WTC11 (cell line): Measurements from ENCODE around the gene CDYL.

Source experiments
- CREM ChIP-seq: sonication (generic); formaldehyde crosslinking; IDR thresholded peaks from 2 replicates; pipeline ENCODE4 v1.8.1; 2022; ENCODE audit warnings: mild to moderate bottlenecking, missing genetic modification reagents, moderate library complexity
- E2F1 ChIP-seq: sonication (generic); formaldehyde crosslinking; IDR thresholded peaks from 2 replicates; pipeline ENCODE4 v1.8.0; 2022; ENCODE audit warnings: mild to moderate bottlenecking, missing genetic modification reagents
- TF ChIP-seq, protein P1 (sequence below): fragments of 200-600 bp; IDR thresholded peaks from 2 replicates; pipeline ENCODE4 v1.8.0; 2022; ENCODE audit warnings: antibody characterized with exemption

DNA sequence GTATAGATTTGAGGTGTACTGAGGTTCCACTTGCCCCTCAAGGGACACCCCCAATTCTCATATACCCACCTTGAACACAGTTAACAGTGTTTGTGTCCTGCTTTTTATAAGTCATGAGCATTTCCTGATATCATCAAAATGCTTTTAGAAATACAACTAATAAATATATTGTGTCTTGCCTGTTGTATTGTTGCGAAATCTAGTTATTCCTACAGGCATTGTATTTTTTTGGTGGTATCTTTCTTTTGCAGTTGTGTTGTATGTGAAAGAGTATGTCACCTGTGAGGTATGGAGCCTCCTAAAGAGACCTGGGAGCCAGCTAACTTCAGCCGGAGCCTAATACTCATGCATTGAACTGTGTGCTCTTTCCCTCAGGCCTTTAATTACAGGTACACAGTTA lies 40.7 kb downstream of the CDYL start:
- TF ChIP-seq CREM (CRISPR knock-in tag) (no peak), E2F1 (CRISPR knock-in tag) (no peak)
- TF ChIP-seq, protein P1, sequence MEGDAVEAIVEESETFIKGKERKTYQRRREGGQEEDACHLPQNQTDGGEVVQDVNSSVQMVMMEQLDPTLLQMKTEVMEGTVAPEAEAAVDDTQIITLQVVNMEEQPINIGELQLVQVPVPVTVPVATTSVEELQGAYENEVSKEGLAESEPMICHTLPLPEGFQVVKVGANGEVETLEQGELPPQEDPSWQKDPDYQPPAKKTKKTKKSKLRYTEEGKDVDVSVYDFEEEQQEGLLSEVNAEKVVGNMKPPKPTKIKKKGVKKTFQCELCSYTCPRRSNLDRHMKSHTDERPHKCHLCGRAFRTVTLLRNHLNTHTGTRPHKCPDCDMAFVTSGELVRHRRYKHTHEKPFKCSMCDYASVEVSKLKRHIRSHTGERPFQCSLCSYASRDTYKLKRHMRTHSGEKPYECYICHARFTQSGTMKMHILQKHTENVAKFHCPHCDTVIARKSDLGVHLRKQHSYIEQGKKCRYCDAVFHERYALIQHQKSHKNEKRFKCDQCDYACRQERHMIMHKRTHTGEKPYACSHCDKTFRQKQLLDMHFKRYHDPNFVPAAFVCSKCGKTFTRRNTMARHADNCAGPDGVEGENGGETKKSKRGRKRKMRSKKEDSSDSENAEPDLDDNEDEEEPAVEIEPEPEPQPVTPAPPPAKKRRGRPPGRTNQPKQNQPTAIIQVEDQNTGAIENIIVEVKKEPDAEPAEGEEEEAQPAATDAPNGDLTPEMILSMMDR = no peak
